PC-9 (cell line): ENCODE results near the gene C1orf94. TPM values are rescaled to one million over a fixed set of nuclear protein-coding genes. Genes with fewer than 3 reads are reported as not detected.

Source experiments
- BruUV-seq: library from RNA; stranded (reverse); fragments of 400-500 nt; replicated peaks from 2 replicates; lab custom pipeline; 2021; lab: Mats Ljungman, UMichigan
- CTCF ChIA-PET: fragments of 300-600 bp; sonication (Branson Sonifier 250); formaldehyde crosslinking; loops from one replicate; lab custom pipeline; 2022; ENCODE audit warnings: antibody characterized with exemption; lab: Charles Lee
- POLR2A ChIA-PET: fragments of 300-600 bp; sonication (Branson Sonifier 250); formaldehyde crosslinking; loops from one replicate; lab custom pipeline; 2022; ENCODE audit warnings: antibody characterized with exemption; ENCODE audit not compliant: unreplicated experiment; lab: Charles Lee
- DNase-seq, 2 experiments: peaks; one replicate each; pipeline versions ENCODE4 v3.0.0 to v3.0.0-alpha.2; 2015 to 2022; ENCODE audit warnings: mixed read lengths in 1 of 2
- H2AFZ ChIP-seq: fragments of 200-600 bp; sonication (generic); 2 replicates; pipeline ENCODE4 v1.8.1; 2017; ENCODE audit warnings: antibody characterized with exemption
- H3F3A ChIP-seq: fragments of 200-600 bp; sonication (generic); 2 replicates; pipeline ENCODE4 v1.8.1; 2017; ENCODE audit warnings: antibody characterized with exemption, mild to moderate bottlenecking, low read depth; ENCODE audit not compliant: insufficient read depth
- H3K27ac ChIP-seq: fragments of 200-600 bp; sonication (generic); 2 replicates; pipeline ENCODE4 v1.6.1; 2016; ENCODE audit warnings: mixed run types
- H3K27me3 ChIP-seq: fragments of 200-600 bp; sonication (generic); 2 replicates; pipeline ENCODE4 v1.6.1; 2016; ENCODE audit warnings: low read depth, mixed run types; ENCODE audit not compliant: insufficient read depth
- H3K36me3 ChIP-seq: fragments of 200-600 bp; sonication (generic); 2 replicates; pipeline ENCODE4 v1.6.1; 2016; ENCODE audit warnings: low read depth, mixed run types
- H3K4me1 ChIP-seq: fragments of 200-600 bp; sonication (generic); replicated peaks from 2 replicates; pipeline ENCODE4 v1.6.1; 2016; ENCODE audit warnings: mixed run types; ENCODE audit not compliant: insufficient read depth
- H3K4me2 ChIP-seq: fragments of 200-600 bp; sonication (generic); 2 replicates; pipeline ENCODE4 v1.6.1; 2017; ENCODE audit warnings: mixed run types
- H3K4me3 ChIP-seq: fragments of 200-600 bp; sonication (generic); 2 replicates; pipeline ENCODE4 v1.6.1; 2016; ENCODE audit warnings: mixed run types
- H3K79me2 ChIP-seq: fragments of 200-600 bp; sonication (generic); 2 replicates; pipeline ENCODE4 v1.6.1; 2017; ENCODE audit warnings: low read depth, mixed run types
- H3K9me2 ChIP-seq: fragments of 200-600 bp; sonication (generic); 2 replicates; pipeline ENCODE4 v1.8.1; 2017; ENCODE audit warnings: mild to moderate bottlenecking; ENCODE audit not compliant: insufficient read depth
- H3K9me3 ChIP-seq: fragments of 200-600 bp; sonication (generic); 2 replicates; pipeline ENCODE4 v1.8.1; 2016; ENCODE audit warnings: low read depth; ENCODE audit not compliant: insufficient read depth
- H4K20me1 ChIP-seq: fragments of 200-600 bp; sonication (generic); 2 replicates; pipeline ENCODE4 v1.8.1; 2017; ENCODE audit not compliant: insufficient read depth
- EZH2 ChIP-seq: fragments of 200-600 bp; sonication (generic); IDR thresholded peaks from 2 replicates; pipeline ENCODE4 v1.8.0; 2017; ENCODE audit warnings: antibody characterized with exemption, low read depth
- intact Hi-C: fragments of 100-400 bp; cut with micrococcal nuclease; formaldehyde crosslinking; loops from one replicate; pipeline ENCODE4 v1.10.0; 2022; ENCODE audit not compliant: unreplicated experiment
- total RNA-seq: library from RNA; stranded (reverse); gene quantifications from 2 replicates; pipeline ENCODE4 v1.2.3, GENCODE V29; 2021
- TF ChIP-seq, protein P1 (sequence below): fragments of 200-600 bp; sonication (generic); conservative IDR thresholded peaks from 2 replicates; pipeline ENCODE4 v1.6.1; 2017; ENCODE audit warnings: mixed run types, antibody characterized with exemption, mild to moderate bottlenecking, moderate library complexity

Gene C1orf94
- total RNA-seq, 1 experiment from 2014 or later: not detected

DNA sequence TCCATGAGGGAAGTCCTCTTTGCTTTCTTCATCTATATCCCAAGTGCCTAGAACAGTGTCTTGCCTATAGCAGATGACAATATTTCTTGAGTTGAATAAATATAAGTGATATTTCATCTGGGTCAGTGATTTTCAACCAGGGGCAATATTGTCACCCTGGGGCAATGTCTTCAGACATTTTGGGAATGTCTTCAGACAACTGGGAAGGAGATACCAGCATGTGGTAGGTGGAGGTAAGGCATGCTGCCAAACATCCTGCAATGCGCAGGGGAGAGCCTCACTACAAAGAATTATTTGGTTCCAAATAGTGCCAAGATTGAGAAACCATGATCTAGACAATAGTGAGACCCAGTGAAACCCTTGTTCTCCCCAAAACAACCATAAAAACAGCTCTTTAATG, 54.7 kb downstream of the C1orf94 start:
- no peaks in the 10 kb centered on the region for H3K9me2 ChIP-seq
- H3K27me3 ChIP-seq: peaks cover 14% of the 10 kb centered on the region; the same call in 1 of the 2 replicates
- no peaks in the 10 kb centered on the region for H4K20me1 ChIP-seq
- H3K9me3 ChIP-seq: no peaks in the 10 kb centered on the region
- CTCF ChIA-PET: no interaction called here
- no peak overlapping the region for H3K4me2 ChIP-seq
- H3K4me3 ChIP-seq: no peak overlapping the region
- no peaks in the 10 kb centered on the region for H3K4me1 ChIP-seq
- no peak overlapping the region for H3K27ac ChIP-seq
- TF ChIP-seq, protein P1, sequence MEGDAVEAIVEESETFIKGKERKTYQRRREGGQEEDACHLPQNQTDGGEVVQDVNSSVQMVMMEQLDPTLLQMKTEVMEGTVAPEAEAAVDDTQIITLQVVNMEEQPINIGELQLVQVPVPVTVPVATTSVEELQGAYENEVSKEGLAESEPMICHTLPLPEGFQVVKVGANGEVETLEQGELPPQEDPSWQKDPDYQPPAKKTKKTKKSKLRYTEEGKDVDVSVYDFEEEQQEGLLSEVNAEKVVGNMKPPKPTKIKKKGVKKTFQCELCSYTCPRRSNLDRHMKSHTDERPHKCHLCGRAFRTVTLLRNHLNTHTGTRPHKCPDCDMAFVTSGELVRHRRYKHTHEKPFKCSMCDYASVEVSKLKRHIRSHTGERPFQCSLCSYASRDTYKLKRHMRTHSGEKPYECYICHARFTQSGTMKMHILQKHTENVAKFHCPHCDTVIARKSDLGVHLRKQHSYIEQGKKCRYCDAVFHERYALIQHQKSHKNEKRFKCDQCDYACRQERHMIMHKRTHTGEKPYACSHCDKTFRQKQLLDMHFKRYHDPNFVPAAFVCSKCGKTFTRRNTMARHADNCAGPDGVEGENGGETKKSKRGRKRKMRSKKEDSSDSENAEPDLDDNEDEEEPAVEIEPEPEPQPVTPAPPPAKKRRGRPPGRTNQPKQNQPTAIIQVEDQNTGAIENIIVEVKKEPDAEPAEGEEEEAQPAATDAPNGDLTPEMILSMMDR: no peak
- H3F3A ChIP-seq: no peaks in the 10 kb centered on the region
- no peak overlapping the region for H2AFZ ChIP-seq
- POLR2A ChIA-PET: no interaction called here
- intact Hi-C loops: no loop called here
- H3K79me2 ChIP-seq: no peaks in the 10 kb centered on the region
- BruUV-seq: no TSS peak
- no peak for DNase-seq
- no peaks in the 10 kb centered on the region for H3K36me3 ChIP-seq

DNA sequence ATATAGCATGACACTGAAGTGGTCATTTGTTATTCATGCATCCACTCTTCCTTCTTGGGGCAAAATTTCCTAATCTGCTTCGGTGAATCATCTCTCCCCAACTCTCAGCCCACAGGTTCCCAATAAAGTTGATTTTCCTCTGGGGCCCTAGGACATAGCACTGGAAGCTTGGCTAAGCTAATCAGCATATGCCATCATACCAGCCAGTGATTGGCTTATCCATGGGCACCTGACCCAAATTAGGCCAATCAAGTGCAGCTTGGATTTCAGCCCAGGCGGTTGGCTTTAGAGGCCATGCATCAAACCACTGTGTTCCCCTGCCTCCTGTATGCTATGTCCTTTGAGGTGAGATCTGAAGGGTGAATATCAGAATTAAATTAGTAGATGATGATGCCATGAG, 58.9 kb downstream of the C1orf94 start:
- no peak for TF ChIP-seq EZH2
- TF ChIP-seq, protein P1: no peak
- DNase-seq: no peak
- H3K27ac ChIP-seq: no peak overlapping the region
- no peaks in the 10 kb centered on the region for H4K20me1 ChIP-seq
- no peaks in the 10 kb centered on the region for H3K9me3 ChIP-seq
- no peaks in the 10 kb centered on the region for H3K79me2 ChIP-seq
- H3K4me1 ChIP-seq: no peaks in the 10 kb centered on the region
- no peaks in the 10 kb centered on the region for H3K9me2 ChIP-seq
- no peak overlapping the region for H2AFZ ChIP-seq
- no peak overlapping the region for H3K4me2 ChIP-seq
- no TSS peak for BruUV-seq
- H3F3A ChIP-seq: no peaks in the 10 kb centered on the region
- ChIA-PET POLR2A (no interaction called here), CTCF (no interaction called here)
- peaks cover 18% of the 10 kb centered on the region; the same call in 1 of the 2 replicates for H3K27me3 ChIP-seq
- intact Hi-C loops: no loop called here
- no peaks in the 10 kb centered on the region for H3K36me3 ChIP-seq
- no peak overlapping the region for H3K4me3 ChIP-seq

DNA sequence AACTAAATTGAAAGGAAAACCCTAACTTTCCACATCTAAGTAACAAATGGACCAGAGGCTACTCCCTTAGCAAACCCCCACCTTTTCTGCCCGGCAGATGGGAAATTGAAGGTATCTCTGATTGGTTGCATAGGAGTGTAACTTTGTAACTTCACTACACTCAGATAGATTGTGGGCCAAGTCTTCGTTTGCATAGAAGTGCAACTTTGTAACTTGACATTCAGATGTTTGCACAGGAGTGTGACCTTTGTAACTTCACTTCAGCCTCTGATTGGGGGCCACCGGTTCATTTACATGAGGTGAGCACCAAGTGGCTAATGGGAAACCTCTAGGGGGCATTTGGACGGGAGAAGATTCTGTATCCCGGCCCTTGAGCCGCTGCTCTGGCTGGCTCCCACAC, 59.4 kb downstream of the C1orf94 start:
- ChIA-PET CTCF (no interaction called here), POLR2A (no interaction called here)
- no peak overlapping the region for H3K27ac ChIP-seq
- H3K4me3 ChIP-seq: no peak overlapping the region
- no peak for TF ChIP-seq EZH2
- TF ChIP-seq, protein P1: no peak
- no peaks in the 10 kb centered on the region for H3K79me2 ChIP-seq
- H3K4me2 ChIP-seq: no peak overlapping the region
- H3F3A ChIP-seq: no peaks in the 10 kb centered on the region
- H3K27me3 ChIP-seq: peaks cover 18% of the 10 kb centered on the region; the same call in 1 of the 2 replicates
- H2AFZ ChIP-seq: no peak overlapping the region
- no TSS peak for BruUV-seq
- H3K36me3 ChIP-seq: no peaks in the 10 kb centered on the region
- H3K9me2 ChIP-seq: no peaks in the 10 kb centered on the region
- no peaks in the 10 kb centered on the region for H3K4me1 ChIP-seq
- no peak for DNase-seq
- no peaks in the 10 kb centered on the region for H4K20me1 ChIP-seq
- H3K9me3 ChIP-seq: no peaks in the 10 kb centered on the region
- intact Hi-C loops: no loop called here
